Measurements from ENCODE around the gene CPEB3. TPM values are rescaled to one million over a fixed set of nuclear protein-coding genes. Genes with fewer than 3 reads are reported as not detected.

The CPEB3 gene
- total RNA-seq, 1 experiment from 2014 or later, result 0.82 TPM

GRCh38 chr10:92291921-92292845, 1.3 kb upstream of the CPEB3 start:
- H3K27me3 ChIP-seq (replicated peaks), result no peaks in the 10 kb centered on the region
- peak overlapping the region; percentile 81 for H3K4me3 ChIP-seq
- H3K36me3 ChIP-seq, result peaks cover 20% of the 10 kb centered on the region
- no peaks in the 10 kb centered on the region for H3K9me3 ChIP-seq (replicated peaks)
- H3K4me1 ChIP-seq (replicated peaks), result peaks cover 12% of the 10 kb centered on the region
- no peak overlapping the region for H3K27ac ChIP-seq
- DNase-seq (ENCODE audit: low read depth in 1 of 2, low spot score in 2 of 2), result peak; percentile 43 to 49

GRCh38 chr10:92291616-92291865, 663 bp upstream of the CPEB3 start:
- H3K9me3 ChIP-seq (replicated peaks), result no peaks in the 10 kb centered on the region
- H3K27ac ChIP-seq, result peak overlapping the region; percentile 73
- DNase-seq (ENCODE audit: low read depth in 1 of 2, low spot score in 2 of 2), result no peak
- H3K4me3 ChIP-seq, result peak overlapping the region; percentile 81
- no peaks in the 10 kb centered on the region for H3K27me3 ChIP-seq (replicated peaks)
- H3K36me3 ChIP-seq, result peaks cover 20% of the 10 kb centered on the region
- H3K4me1 ChIP-seq (replicated peaks), result peaks cover 12% of the 10 kb centered on the region

GRCh38 chr10:92290076-92290836, 622 bp downstream of the CPEB3 start:
- H3K4me3 ChIP-seq, result peak overlapping the region; percentile 81
- peak in 1 of 2 experiments; percentile 43 for DNase-seq (ENCODE audit: low read depth in 1 of 2, low spot score in 2 of 2)
- H3K36me3 ChIP-seq, result peaks cover 20% of the 10 kb centered on the region
- peak overlapping the region; percentile 37 for H3K27ac ChIP-seq
- no peaks in the 10 kb centered on the region for H3K9me3 ChIP-seq (replicated peaks)
- no peaks in the 10 kb centered on the region for H3K27me3 ChIP-seq (replicated peaks)
- H3K4me1 ChIP-seq (replicated peaks), result peaks cover 12% of the 10 kb centered on the region

- DNase-seq (ENCODE audit: low read depth in 1 of 2, low spot score in 2 of 2), result no peak
- no peaks in the 10 kb centered on the region for H3K9me3 ChIP-seq (replicated peaks)
- H3K27me3 ChIP-seq (replicated peaks), result no peaks in the 10 kb centered on the region
- no peaks in the 10 kb centered on the region for H3K36me3 ChIP-seq
- H3K4me3 ChIP-seq, result no peak overlapping the region
- no peak overlapping the region for H3K27ac ChIP-seq
- no peaks in the 10 kb centered on the region for H3K4me1 ChIP-seq (replicated peaks)
Observed at GRCh38 chr10:92284112-92284704, 6.7 kb downstream of the CPEB3 start.

- Histone ChIP-seq H3K36me3 (no peaks in the 10 kb centered on the region), H3K27ac (no peak overlapping the region), H3K9me3 (replicated peaks) (no peaks in the 10 kb centered on the region), H3K4me3 (no peak overlapping the region), H3K4me1 (replicated peaks) (no peaks in the 10 kb centered on the region), H3K27me3 (replicated peaks) (no peaks in the 10 kb centered on the region)
- DNase-seq (ENCODE audit: low read depth in 1 of 2, low spot score in 2 of 2), result no peak
Observed at GRCh38 chr10:92278996-92279696, 11.7 kb downstream of the CPEB3 start.

GRCh38 chr10:92274071-92274470, 16.8 kb downstream of the CPEB3 start:
- Histone ChIP-seq H3K9me3 (replicated peaks) (no peaks in the 10 kb centered on the region), H3K27me3 (replicated peaks) (no peaks in the 10 kb centered on the region), H3K36me3 (no peaks in the 10 kb centered on the region), H3K4me1 (replicated peaks) (no peaks in the 10 kb centered on the region), H3K4me3 (no peak overlapping the region), H3K27ac (no peak overlapping the region)
- no peak for DNase-seq (ENCODE audit: low read depth in 1 of 2, low spot score in 2 of 2)

- no peaks in the 10 kb centered on the region for H3K36me3 ChIP-seq
- no peaks in the 10 kb centered on the region for H3K4me1 ChIP-seq (replicated peaks)
- no peaks in the 10 kb centered on the region for H3K9me3 ChIP-seq (replicated peaks)
- H3K27ac ChIP-seq, result no peak overlapping the region
- no peak overlapping the region for H3K4me3 ChIP-seq
- no peaks in the 10 kb centered on the region for H3K27me3 ChIP-seq (replicated peaks)
- no peak for DNase-seq (ENCODE audit: low read depth in 1 of 2, low spot score in 2 of 2)
Observed at GRCh38 chr10:92268748-92269147, 22.1 kb downstream of the CPEB3 start.

GRCh38 chr10:92267343-92267742, 23.5 kb downstream of the CPEB3 start:
- Histone ChIP-seq H3K9me3 (replicated peaks) (no peaks in the 10 kb centered on the region), H3K4me1 (replicated peaks) (no peaks in the 10 kb centered on the region), H3K27me3 (replicated peaks) (no peaks in the 10 kb centered on the region), H3K27ac (no peak overlapping the region), H3K36me3 (no peaks in the 10 kb centered on the region), H3K4me3 (no peak overlapping the region)
- DNase-seq (ENCODE audit: low read depth in 1 of 2, low spot score in 2 of 2), result no peak

- H3K4me3 ChIP-seq, result no peak overlapping the region
- H3K9me3 ChIP-seq (replicated peaks), result no peaks in the 10 kb centered on the region
- no peaks in the 10 kb centered on the region for H3K27me3 ChIP-seq (replicated peaks)
- no peak for DNase-seq (ENCODE audit: low read depth in 1 of 2, low spot score in 2 of 2)
- H3K27ac ChIP-seq, result no peak overlapping the region
- H3K36me3 ChIP-seq, result no peaks in the 10 kb centered on the region
- H3K4me1 ChIP-seq (replicated peaks), result no peaks in the 10 kb centered on the region
Observed at GRCh38 chr10:92265687-92266258, 25.1 kb downstream of the CPEB3 start.

GRCh38 chr10:92264249-92264648, 26.6 kb downstream of the CPEB3 start:
- Histone ChIP-seq H3K4me1 (replicated peaks) (no peaks in the 10 kb centered on the region), H3K27ac (no peak overlapping the region), H3K4me3 (no peak overlapping the region), H3K9me3 (replicated peaks) (no peaks in the 10 kb centered on the region), H3K36me3 (no peaks in the 10 kb centered on the region), H3K27me3 (replicated peaks) (no peaks in the 10 kb centered on the region)
- DNase-seq (ENCODE audit: low read depth in 1 of 2, low spot score in 2 of 2), result no peak

GRCh38 chr10:92263396-92263795, 27.5 kb downstream of the CPEB3 start:
- H3K9me3 ChIP-seq (replicated peaks), result no peaks in the 10 kb centered on the region
- no peak overlapping the region for H3K4me3 ChIP-seq
- DNase-seq (ENCODE audit: low read depth in 1 of 2, low spot score in 2 of 2), result no peak
- no peaks in the 10 kb centered on the region for H3K4me1 ChIP-seq (replicated peaks)
- H3K27me3 ChIP-seq (replicated peaks), result no peaks in the 10 kb centered on the region
- no peaks in the 10 kb centered on the region for H3K36me3 ChIP-seq
- H3K27ac ChIP-seq, result no peak overlapping the region

- no peak for DNase-seq (ENCODE audit: low read depth in 1 of 2, low spot score in 2 of 2)
- no peaks in the 10 kb centered on the region for H3K36me3 ChIP-seq
- H3K9me3 ChIP-seq (replicated peaks), result no peaks in the 10 kb centered on the region
- no peaks in the 10 kb centered on the region for H3K27me3 ChIP-seq (replicated peaks)
- H3K4me1 ChIP-seq (replicated peaks), result no peaks in the 10 kb centered on the region; the same call in 1 of the 2 replicates
- H3K4me3 ChIP-seq, result no peak overlapping the region
- no peak overlapping the region for H3K27ac ChIP-seq
Observed at GRCh38 chr10:92248566-92248965, 42.3 kb downstream of the CPEB3 start.

GRCh38 chr10:92244796-92245195, 46.1 kb downstream of the CPEB3 start:
- no peak overlapping the region for H3K4me3 ChIP-seq
- no peaks in the 10 kb centered on the region for H3K27me3 ChIP-seq (replicated peaks)
- DNase-seq (ENCODE audit: low read depth in 1 of 2, low spot score in 2 of 2), result no peak
- H3K4me1 ChIP-seq (replicated peaks), result peaks cover 5% of the 10 kb centered on the region
- H3K9me3 ChIP-seq (replicated peaks), result no peaks in the 10 kb centered on the region
- no peak overlapping the region for H3K27ac ChIP-seq
- H3K36me3 ChIP-seq, result no peaks in the 10 kb centered on the region

All from SJSA1 (cell line).